PFSK-1 (cell line): Measurements from ENCODE around the gene KREMEN1.

ENCODE experiments used
- FOXP2 ChIP-seq: optimal IDR thresholded peaks from 2 replicates; pipeline ENCODE3; 2011; ENCODE audit warnings: borderline replicate concordance, control low read depth, inconsistent platforms; ENCODE audit not compliant: insufficient read depth; ENCODE audit errors: extremely low read length, extremely low read depth
- POLR2AphosphoS5 ChIP-seq: IDR thresholded peaks from 2 replicates; pipeline ENCODE4 v1.6.1; 2012; ENCODE audit warnings: low read depth, mild to moderate bottlenecking, control low read depth, low read length, moderate library complexity
- SIN3A ChIP-seq: IDR thresholded peaks from 2 replicates; pipeline ENCODE4 v1.6.1; 2012; ENCODE audit warnings: mild to moderate bottlenecking, low read length, moderate library complexity, borderline replicate concordance; ENCODE audit not compliant: insufficient read depth
- TAF1 ChIP-seq: IDR thresholded peaks from 2 replicates; pipeline ENCODE4 v1.6.1; 2012; ENCODE audit warnings: low read length, control low read depth, borderline replicate concordance; ENCODE audit not compliant: insufficient read depth
- TF ChIP-seq, protein P1 (sequence below), 2 experiments: IDR thresholded peaks; 2 replicates each; pipeline versions ENCODE4 v1.6.1 to v1.8.0; 2011 to 2012; ENCODE audit warnings: low read depth in 2 of 2, low read length in 2 of 2, control low read depth in 1 of 2, inconsistent platforms in 1 of 2, mild to moderate bottlenecking in 1 of 2, moderate library complexity in 1 of 2; ENCODE audit not compliant: insufficient read depth in 1 of 2

KREMEN1 gene

DNA sequence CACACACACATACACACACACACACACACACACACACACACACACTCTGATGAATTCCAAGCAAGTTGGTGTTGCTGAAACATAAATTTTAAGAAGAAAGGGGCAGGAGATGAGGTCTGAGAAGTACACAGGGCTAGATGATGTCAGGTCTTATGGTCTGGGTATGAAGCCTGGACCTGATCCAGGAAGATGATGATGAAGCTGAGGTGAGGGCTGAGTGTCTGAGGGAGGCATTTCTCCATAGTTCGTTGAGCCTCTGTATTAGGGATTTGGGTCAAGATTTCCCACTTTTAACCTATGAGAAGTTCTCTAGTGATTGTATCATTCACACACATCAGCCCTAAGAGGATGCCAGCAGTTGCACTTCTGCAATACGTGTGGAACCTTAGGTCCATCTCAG lies 32.6 kb downstream of the KREMEN1 start:
- TF ChIP-seq FOXP2 (no peak), SIN3A (no peak), POLR2AphosphoS5 (no peak), TAF1 (no peak)
- TF ChIP-seq, protein P1, sequence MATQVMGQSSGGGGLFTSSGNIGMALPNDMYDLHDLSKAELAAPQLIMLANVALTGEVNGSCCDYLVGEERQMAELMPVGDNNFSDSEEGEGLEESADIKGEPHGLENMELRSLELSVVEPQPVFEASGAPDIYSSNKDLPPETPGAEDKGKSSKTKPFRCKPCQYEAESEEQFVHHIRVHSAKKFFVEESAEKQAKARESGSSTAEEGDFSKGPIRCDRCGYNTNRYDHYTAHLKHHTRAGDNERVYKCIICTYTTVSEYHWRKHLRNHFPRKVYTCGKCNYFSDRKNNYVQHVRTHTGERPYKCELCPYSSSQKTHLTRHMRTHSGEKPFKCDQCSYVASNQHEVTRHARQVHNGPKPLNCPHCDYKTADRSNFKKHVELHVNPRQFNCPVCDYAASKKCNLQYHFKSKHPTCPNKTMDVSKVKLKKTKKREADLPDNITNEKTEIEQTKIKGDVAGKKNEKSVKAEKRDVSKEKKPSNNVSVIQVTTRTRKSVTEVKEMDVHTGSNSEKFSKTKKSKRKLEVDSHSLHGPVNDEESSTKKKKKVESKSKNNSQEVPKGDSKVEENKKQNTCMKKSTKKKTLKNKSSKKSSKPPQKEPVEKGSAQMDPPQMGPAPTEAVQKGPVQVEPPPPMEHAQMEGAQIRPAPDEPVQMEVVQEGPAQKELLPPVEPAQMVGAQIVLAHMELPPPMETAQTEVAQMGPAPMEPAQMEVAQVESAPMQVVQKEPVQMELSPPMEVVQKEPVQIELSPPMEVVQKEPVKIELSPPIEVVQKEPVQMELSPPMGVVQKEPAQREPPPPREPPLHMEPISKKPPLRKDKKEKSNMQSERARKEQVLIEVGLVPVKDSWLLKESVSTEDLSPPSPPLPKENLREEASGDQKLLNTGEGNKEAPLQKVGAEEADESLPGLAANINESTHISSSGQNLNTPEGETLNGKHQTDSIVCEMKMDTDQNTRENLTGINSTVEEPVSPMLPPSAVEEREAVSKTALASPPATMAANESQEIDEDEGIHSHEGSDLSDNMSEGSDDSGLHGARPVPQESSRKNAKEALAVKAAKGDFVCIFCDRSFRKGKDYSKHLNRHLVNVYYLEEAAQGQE (IDR thresholded peaks at IDR 0.05; ENCODE audit: insufficient read depth in 1 of 2, low read depth in 2 of 2, low read length in 2 of 2) = no peak

DNA sequence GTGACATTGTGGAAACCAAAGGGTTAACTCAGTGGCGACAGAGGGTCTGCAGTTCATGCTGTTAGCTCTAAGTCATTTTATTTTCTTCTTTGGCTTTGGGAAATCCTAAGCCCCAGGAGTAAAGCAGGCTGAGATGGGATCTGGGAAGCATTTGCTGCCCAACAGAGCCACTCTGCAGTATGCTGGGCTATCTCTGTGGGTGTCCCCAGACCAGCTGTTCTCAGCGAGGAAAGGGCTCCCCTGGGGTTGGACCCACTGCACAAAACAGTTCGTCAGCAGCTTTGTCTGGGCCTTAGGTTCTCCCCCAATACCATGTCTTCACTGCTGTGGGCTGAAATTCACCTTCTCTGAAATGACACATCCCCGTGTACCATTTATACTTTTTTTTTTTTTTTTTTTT lies 34.0 kb downstream of the KREMEN1 start:
- TF ChIP-seq, protein P1 (IDR thresholded peaks at IDR 0.05; ENCODE audit: insufficient read depth in 1 of 2, low read depth in 2 of 2, low read length in 2 of 2) = no peak
- TF ChIP-seq FOXP2 (no peak), TAF1 (no peak), POLR2AphosphoS5 (no peak), SIN3A (no peak)

DNA sequence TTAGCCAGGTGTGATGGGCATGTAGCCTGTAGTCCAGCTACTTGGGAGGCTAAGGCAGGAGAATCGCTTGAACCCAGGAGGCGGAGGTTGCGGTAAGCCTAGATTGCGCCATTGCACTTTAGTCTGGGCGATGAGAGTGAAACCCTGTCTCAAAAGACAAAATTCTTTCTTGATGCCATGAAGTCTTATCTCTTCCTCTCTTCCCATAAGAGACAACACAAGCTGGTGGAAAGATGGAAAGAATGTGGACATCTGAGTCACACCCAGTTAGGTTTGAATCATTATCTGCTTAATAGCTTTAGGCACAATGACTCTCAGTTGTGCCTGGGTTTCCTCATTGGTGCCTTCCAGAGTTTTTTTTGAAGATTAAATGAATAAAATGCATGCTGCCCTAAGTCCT lies 35.3 kb downstream of the KREMEN1 start:
- TF ChIP-seq, protein P1 (IDR thresholded peaks at IDR 0.05; ENCODE audit: insufficient read depth in 1 of 2, low read depth in 2 of 2, low read length in 2 of 2) = no peak
- TF ChIP-seq SIN3A = no peak
- TF ChIP-seq POLR2AphosphoS5 = no peak
- TF ChIP-seq FOXP2 = no peak
- no peak for TF ChIP-seq TAF1

DNA sequence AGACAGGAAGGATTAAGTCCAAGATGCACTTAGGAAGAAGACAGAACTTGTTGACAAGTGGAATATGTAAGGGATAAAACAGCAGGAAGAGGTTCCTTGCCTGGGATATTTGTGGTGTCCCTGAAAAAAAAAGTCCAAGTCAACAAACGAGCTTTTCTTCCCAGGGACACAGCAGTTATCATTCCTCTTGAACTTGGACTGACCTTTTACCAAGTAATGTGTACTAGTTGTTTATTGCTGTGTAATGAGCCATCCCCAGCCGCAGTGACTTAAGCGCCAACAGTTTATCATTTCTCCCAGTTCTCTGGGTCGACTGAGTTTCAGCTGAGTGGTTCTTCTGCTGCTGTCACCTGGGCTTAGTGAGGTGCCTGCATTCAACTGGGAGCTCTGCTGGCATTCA lies 37.0 kb downstream of the KREMEN1 start:
- no peak for TF ChIP-seq SIN3A
- no peak for TF ChIP-seq POLR2AphosphoS5

DNA sequence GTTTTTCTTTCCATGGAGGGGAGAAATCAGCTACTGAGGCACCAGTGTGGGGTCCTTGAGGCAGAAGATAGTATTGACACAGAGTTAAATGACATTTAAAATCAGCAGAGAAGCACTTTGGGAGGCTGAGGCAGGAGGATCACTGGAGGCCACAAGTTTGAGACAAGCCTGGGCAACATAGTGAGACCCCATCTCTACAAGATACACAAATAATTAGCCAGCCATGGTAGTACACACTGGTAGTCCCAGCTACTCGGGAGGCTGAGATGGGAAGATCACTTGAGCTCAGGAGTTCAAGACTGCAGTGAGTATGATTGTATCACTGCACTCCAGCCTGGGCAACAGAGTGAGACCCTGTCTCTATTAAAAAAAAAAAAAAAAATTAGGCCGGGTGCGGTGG lies 38.1 kb downstream of the KREMEN1 start:
- TF ChIP-seq POLR2AphosphoS5 (no peak), SIN3A (no peak), FOXP2 (no peak), TAF1 (no peak)
- TF ChIP-seq, protein P1 (IDR thresholded peaks at IDR 0.05; ENCODE audit: insufficient read depth in 1 of 2, low read depth in 2 of 2, low read length in 2 of 2) = no peak

DNA sequence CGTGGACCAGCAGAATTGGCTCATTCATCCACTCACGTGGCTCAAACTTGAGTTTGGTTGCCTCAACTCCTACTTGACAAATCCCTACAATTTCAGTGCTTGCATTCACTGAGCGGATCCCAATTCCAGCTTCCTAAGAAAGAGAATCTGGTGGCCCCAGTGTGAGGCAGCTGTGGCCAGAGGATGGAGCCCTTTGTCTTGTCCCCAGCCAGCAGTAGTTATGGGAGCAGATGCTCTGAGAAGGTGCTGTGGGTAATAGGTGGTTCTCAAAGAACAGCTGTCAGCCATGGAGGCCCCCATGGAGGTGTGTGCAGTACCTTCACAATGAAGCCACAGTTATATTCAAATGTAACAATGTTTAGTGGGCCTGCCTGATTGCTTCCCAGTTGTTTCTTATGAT lies 39.3 kb downstream of the KREMEN1 start:
- TF ChIP-seq TAF1 (no peak), POLR2AphosphoS5 (no peak), FOXP2 (no peak), SIN3A (no peak)
- TF ChIP-seq, protein P1 (IDR thresholded peaks at IDR 0.05; ENCODE audit: insufficient read depth in 1 of 2, low read depth in 2 of 2, low read length in 2 of 2) = no peak
